HepG2 (cell line): ENCODE results near the gene NUSAP1. TPM values are rescaled to one million over a fixed set of nuclear protein-coding genes. Genes with fewer than 3 reads are reported as not detected.

Experiments used
- E2F2 ChIP-seq: sonication (generic); formaldehyde crosslinking; IDR thresholded peaks from 2 replicates; pipeline ENCODE4 v1.4.0; 2020; ENCODE audit warnings: missing genetic modification reagents, borderline replicate concordance
- HOXA3 ChIP-seq: sonication (generic); formaldehyde crosslinking; IDR thresholded peaks from 2 replicates; pipeline ENCODE4 v1.5.0; 2020; ENCODE audit warnings: missing genetic modification reagents
- IKZF1 ChIP-seq: fragments of 450-650 bp; IDR thresholded peaks from 2 replicates; pipeline ENCODE4 v1.7.1; 2016
- IRF9 ChIP-seq: sonication (generic); formaldehyde crosslinking; IDR thresholded peaks from 2 replicates; pipeline ENCODE4 v1.8.0; 2022; ENCODE audit warnings: missing genetic modification reagents, mild to moderate bottlenecking, borderline replicate concordance
- IRX3 ChIP-seq: sonication (generic); formaldehyde crosslinking; IDR thresholded peaks from 2 replicates; pipeline ENCODE4 v1.8.1; 2023; ENCODE audit warnings: mild to moderate bottlenecking, low read depth, missing genetic modification reagents, borderline replicate concordance
- MXD4 ChIP-seq: IDR thresholded peaks from 2 replicates; pipeline ENCODE4 v1.6.1; 2016; ENCODE audit warnings: mild to moderate bottlenecking, missing biosample characterization, missing genetic modification reagents
- TBX3 ChIP-seq: fragments of 450-650 bp; IDR thresholded peaks from 2 replicates; pipeline ENCODE4 v1.6.1; 2017; ENCODE audit warnings: antibody characterized with exemption, mild to moderate bottlenecking, inconsistent platforms, borderline replicate concordance
- ZBTB25 ChIP-seq: IDR thresholded peaks from 2 replicates; pipeline ENCODE4 v1.6.1; 2018; ENCODE audit warnings: missing genetic modification reagents
- ZNF142 ChIP-seq: sonication (generic); formaldehyde crosslinking; IDR thresholded peaks from 2 replicates; pipeline ENCODE4 v1.4.0; 2020; ENCODE audit warnings: missing genetic modification reagents
- ZNF335 ChIP-seq: sonication (generic); formaldehyde crosslinking; IDR thresholded peaks from 2 replicates; pipeline ENCODE4 v1.4.0; 2020; ENCODE audit warnings: missing genetic modification reagents
- ZNF354B ChIP-seq: sonication (generic); formaldehyde crosslinking; IDR thresholded peaks from 2 replicates; pipeline ENCODE4 v1.8.0; 2022; ENCODE audit warnings: mild to moderate bottlenecking, missing genetic modification reagents
- ZNF652 ChIP-seq: IDR thresholded peaks from 2 replicates; pipeline ENCODE4 v1.6.1; 2016; ENCODE audit warnings: low read depth, borderline replicate concordance
- ZNF710 ChIP-seq: sonication (generic); formaldehyde crosslinking; IDR thresholded peaks from 2 replicates; pipeline ENCODE4 v1.5.0; 2020; ENCODE audit warnings: mild to moderate bottlenecking, missing genetic modification reagents, borderline replicate concordance
- ZNF720 ChIP-seq: sonication (generic); formaldehyde crosslinking; IDR thresholded peaks from 2 replicates; pipeline ENCODE4 v1.4.0; 2020; ENCODE audit warnings: missing genetic modification reagents
- ZNF776 ChIP-seq: sonication (generic); formaldehyde crosslinking; IDR thresholded peaks from 2 replicates; pipeline ENCODE4 v1.4.0; 2020; ENCODE audit warnings: mild to moderate bottlenecking, missing genetic modification reagents
- polyA plus RNA-seq, 8 experiments: library from polyadenylated mRNA; depleted of rRNA in 3 of 8; stranded (reverse) in 7 of 8; unstranded in 1 of 8; fragments of >200 nt; fragmentation: Illumina TruSeq in 4 of 8; extraction: Trizol in 4 of 8; gene quantifications; 2 replicates each; pipeline versions ENCODE4 v1.2.1 to v1.2.3, GENCODE V29; 2011 to 2016; ENCODE audit warnings: low read depth in 4 of 8, missing spikeins in 1 of 8, mixed read lengths in 1 of 8; ENCODE audit not compliant: insufficient read depth in 1 of 8
- total RNA-seq, 5 experiments: library from RNA; depleted of rRNA; stranded (reverse); fragments of >200 nt; fragmentation: Illumina TruSeq; extraction: Trizol; gene quantifications; 2 replicates each; pipeline ENCODE4 v1.2.3, GENCODE V29; 2016; ENCODE audit warnings: low read depth in 1 of 5

Gene NUSAP1
- total and polyA plus RNA-seq, 2 of the 13 experiments (the other 11 are each of a cell fraction or from before 2014, with no cell fraction given): 59.5 to 106 TPM

- TF ChIP-seq ZNF142 (CRISPR knock-in tag): no peak
- TF ChIP-seq ZNF720: no peak
- TF ChIP-seq ZNF776 (CRISPR knock-in tag): peak; percentile 88
- TF ChIP-seq IRX3 (CRISPR knock-in tag): no peak
- TF ChIP-seq IKZF1: no peak
- no peak; the same call in 1 of the 2 replicates for TF ChIP-seq IRF9 (CRISPR knock-in tag)
- no peak for TF ChIP-seq TBX3
- peak; percentile 45; the same call in 1 of the 2 replicates for TF ChIP-seq ZNF335 (CRISPR knock-in tag)
- peak; percentile 84 for TF ChIP-seq HOXA3
- peak; percentile 71; the same call in 1 of the 2 replicates for TF ChIP-seq MXD4 (CRISPR knock-in tag)
- no peak for TF ChIP-seq E2F2 (CRISPR knock-in tag)
- no peak for TF ChIP-seq ZNF354B (CRISPR knock-in tag)
- no peak for TF ChIP-seq ZNF652 (CRISPR knock-in tag)
- peak; percentile 54; the same call in 1 of the 2 replicates for TF ChIP-seq ZNF710
- TF ChIP-seq ZBTB25 (CRISPR knock-in tag): no peak
Measured at GRCh38 chr15:41283653-41284426, 48.8 kb upstream of the NUSAP1 start (continued).
